ENCODE results near the gene PIK3CA.

GRCh38 chr3:179223548-179223947 lies 75.4 kb downstream of the PIK3CA start:
- no peak for TF ChIP-seq POLR2A (IDR thresholded peaks at IDR 0.05; ENCODE audit: low read depth, low read length)
- no peak for TF ChIP-seq POLR2AphosphoS5 (IDR thresholded peaks at IDR 0.05; ENCODE audit: low read depth, low read length)

All from GM12891 (cell line).